Mucosa of descending colon (tissue), 3 donors: Measurements from ENCODE around the gene PHETA1. TPM values are rescaled to one million over a fixed set of nuclear protein-coding genes. Genes with fewer than 3 reads are reported as not detected.
"Not testable (repeated sequence)": the region's sequence is repeated elsewhere in the genome, so short reads cannot be mapped to it uniquely, and the experiment has no call there.

Experiments
- ATAC-seq: fragments of 200-7000 bp; cut with Tn5 transposase; one replicate; pipeline ENCODE4 v1.9.1; 2020; ENCODE audit warnings: mild to moderate bottlenecking, moderate library complexity
- DNase-seq, 3 donors: peaks; one replicate each; pipeline ENCODE4 v3.0.0-alpha.2; 2020
- H3K36me3 ChIP-seq: fragments of 200-600 bp; one replicate; pipeline ENCODE4 v1.8.0; 2021; ENCODE audit warnings: low read depth, mild to moderate bottlenecking
- H3K4me1 ChIP-seq: fragments of 200-600 bp; one replicate; pipeline ENCODE4 v1.8.0; 2021; ENCODE audit warnings: low read depth, mild to moderate bottlenecking
- H3K4me3 ChIP-seq: fragments of 200-600 bp; one replicate; pipeline ENCODE4 v1.8.0; 2021; ENCODE audit warnings: mild to moderate bottlenecking
- H3K9me3 ChIP-seq: fragments of 200-600 bp; one replicate; pipeline ENCODE4 v1.8.0; 2021; ENCODE audit warnings: mild to moderate bottlenecking
- CTCF ChIP-seq: fragments of 200-600 bp; IDR thresholded peaks from one replicate; pipeline ENCODE4 v1.8.0; 2022; ENCODE audit warnings: antibody characterized with exemption, mild to moderate bottlenecking
- intact Hi-C, 2 donors: fragments of 100-400 bp; cut with DNase I in 1 of 2; cut with micrococcal nuclease in 1 of 2; formaldehyde crosslinking; loops; one replicate each; pipeline versions ENCODE4 v1.11.0 to v1.11.1; 2022; cut with DNase I, micrococcal nuclease
- total RNA-seq, 3 donors: library from RNA; stranded (reverse); fragmentation: NEBNext Ultra II Directional in 2 of 3; extraction: Animal tissue kit (Norgen Biotek cat#: 25700) in 2 of 3; gene quantifications; one replicate each; pipeline versions ENCODE4 v1.2.1 to v1.2.4, GENCODE V29; 2021 to 2023
- donor health status: DM: no; HTN: no; CAD: no; lungs with moderate emphysema.
- donor health status: DM: no; HTN: no; CAD: no.
- donor health status: DM: no; HTN: yes; CAD: no.

Gene PHETA1
- total RNA-seq, 3 donors from 2014 or later: 21.4 to 39.8 (median 23.4) TPM

DNA sequence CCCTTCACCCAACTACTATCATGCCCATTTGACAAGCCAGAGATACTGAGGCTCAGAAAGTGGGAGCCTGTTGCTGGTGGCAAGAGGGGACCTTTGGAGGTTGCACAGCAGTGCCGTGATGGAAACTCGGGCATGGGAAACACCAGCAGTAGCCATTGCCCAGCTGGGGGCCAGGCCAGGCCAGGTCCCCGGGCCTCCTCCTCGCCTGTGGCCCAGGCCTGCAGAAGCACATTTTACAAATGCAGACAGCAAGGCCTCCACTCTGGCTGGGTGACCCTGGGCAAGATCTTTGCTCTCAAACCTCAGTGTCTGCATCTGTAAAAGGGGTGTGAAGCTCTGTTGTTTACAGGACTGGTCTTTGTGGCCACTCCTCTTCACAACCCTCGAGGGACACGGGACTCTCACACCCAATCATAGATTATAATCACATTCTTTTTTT is 32.3 kb upstream of the PHETA1 start:
- no peak for ATAC-seq
- Histone ChIP-seq H3K36me3 (no peaks in the 10 kb centered on the region), H3K9me3 (no peaks in the 10 kb centered on the region), H3K4me1 (peaks cover 8% of the 10 kb centered on the region), H3K4me3 (no peak overlapping the region)
- TF ChIP-seq CTCF: no peak
- intact Hi-C loops: loop anchor here in 1 of 2 donors (5.0 kb wide), 1 partner anchor 46 kb away; no protein-coding TSS in a partner anchor
- no peak for DNase-seq

DNA sequence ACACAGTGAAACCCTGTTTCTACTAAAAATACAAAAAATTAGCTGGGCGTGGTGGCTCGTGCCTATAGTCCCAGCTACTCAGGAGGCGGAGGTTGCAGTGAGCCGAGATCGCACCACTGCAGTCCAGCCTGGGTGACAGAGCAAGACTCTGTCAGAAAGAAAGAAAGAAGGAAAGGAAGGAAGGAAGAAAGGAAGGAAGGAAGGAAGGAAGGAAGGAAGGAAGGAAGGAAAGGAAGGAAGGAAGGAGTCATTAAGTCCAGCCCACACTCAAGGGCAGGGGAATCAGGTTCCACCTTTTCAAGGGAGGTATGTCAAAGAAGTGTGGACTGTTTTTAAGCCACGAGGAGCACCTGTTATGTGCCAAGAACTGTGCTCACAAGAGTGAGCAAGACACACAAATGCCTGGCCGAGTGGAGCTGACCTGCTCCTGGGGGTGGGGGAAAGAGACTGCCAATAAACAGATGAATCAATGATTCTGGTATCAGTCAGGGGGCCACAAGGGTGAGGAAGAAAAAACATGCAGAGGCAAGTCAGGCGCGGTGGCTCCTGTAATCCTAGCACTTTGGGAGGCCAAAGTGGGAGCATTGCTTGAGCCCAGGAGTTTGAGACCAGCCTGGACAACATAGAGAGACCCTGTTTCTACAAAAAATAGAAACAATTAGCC is 31.0 kb upstream of the PHETA1 start:
- intact Hi-C loops: loop anchor here (5.0 kb wide), 2 partner anchors 47 to 127 kb away; no protein-coding TSS in a partner anchor
- DNase-seq, ATAC-seq, H3K36me3 ChIP-seq, H3K9me3 ChIP-seq, H3K4me1 ChIP-seq, H3K4me3 ChIP-seq: not testable (repeated sequence)

GRCh38 chr12:111398530-111398929 is 29.6 kb upstream of the PHETA1 start:
- DNase-seq: no peak
- no peaks in the 10 kb centered on the region for H3K4me1 ChIP-seq
- H3K4me3 ChIP-seq: no peak overlapping the region
- intact Hi-C loops: loop anchor here in 1 of 2 donors (5.0 kb wide), 1 partner anchor 129 kb away; no protein-coding TSS in a partner anchor
- no peaks in the 10 kb centered on the region for H3K9me3 ChIP-seq
- ATAC-seq: no peak
- TF ChIP-seq CTCF: no peak
- no peaks in the 10 kb centered on the region for H3K36me3 ChIP-seq

DNA sequence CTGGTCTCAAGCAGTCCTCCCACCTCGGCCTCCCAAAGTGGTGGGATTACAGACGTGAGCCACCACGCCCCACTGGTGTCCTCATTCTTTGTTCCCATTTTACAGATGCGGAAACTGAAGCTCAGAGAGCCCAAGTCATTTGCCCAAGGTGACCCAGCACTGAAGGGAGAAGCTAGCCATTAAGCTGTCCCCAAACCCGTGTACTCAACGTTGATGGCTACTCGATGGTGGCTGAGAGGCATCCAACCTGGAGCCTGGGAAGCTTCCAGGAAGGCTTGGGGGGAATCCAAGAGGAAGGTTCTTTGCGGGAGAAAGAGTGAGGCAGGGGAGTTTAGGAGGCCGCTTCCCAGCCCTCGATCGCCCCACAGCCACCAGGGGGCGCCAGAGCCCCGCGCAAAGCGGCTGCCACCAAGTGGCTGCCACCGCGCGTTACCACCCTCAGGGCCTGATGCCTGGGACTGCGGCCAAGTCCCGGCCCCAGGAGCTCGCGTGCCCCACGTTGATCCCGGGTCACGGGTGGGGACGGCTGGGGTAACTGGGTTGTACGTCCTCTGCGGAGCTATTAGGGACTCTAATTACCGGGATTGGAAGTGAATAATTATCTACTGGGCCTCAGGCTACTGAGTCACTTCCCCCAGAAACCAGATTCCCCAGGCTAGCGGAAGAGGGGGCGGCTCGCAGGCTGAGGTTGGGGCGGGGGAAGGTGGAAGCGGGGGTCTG is 28.0 kb upstream of the PHETA1 start:
- Histone ChIP-seq H3K4me1 (no peaks in the 10 kb centered on the region), H3K4me3 (no peak overlapping the region), H3K9me3 (no peaks in the 10 kb centered on the region), H3K36me3 (no peaks in the 10 kb centered on the region)
- ATAC-seq (peak; percentile 98), DNase-seq (peak; percentile 85 to 91 (median 89))
- peak; percentile 91 for TF ChIP-seq CTCF
- intact Hi-C loops: loop anchor here in 1 of 2 donors (2.0 to 5.0 kb wide), 2 partner anchors 54 to 130 kb away; no protein-coding TSS in a partner anchor

- H3K4me3 ChIP-seq, H3K36me3 ChIP-seq, H3K9me3 ChIP-seq, ATAC-seq, DNase-seq, H3K4me1 ChIP-seq: not testable (repeated sequence)
- intact Hi-C loops: loop anchor here in 1 of 2 donors (2.0 to 5.0 kb wide), 2 partner anchors 55 to 131 kb away; no protein-coding TSS in a partner anchor
Measured at GRCh38 chr12:111396271-111396670, 27.4 kb upstream of the PHETA1 start.

DNA sequence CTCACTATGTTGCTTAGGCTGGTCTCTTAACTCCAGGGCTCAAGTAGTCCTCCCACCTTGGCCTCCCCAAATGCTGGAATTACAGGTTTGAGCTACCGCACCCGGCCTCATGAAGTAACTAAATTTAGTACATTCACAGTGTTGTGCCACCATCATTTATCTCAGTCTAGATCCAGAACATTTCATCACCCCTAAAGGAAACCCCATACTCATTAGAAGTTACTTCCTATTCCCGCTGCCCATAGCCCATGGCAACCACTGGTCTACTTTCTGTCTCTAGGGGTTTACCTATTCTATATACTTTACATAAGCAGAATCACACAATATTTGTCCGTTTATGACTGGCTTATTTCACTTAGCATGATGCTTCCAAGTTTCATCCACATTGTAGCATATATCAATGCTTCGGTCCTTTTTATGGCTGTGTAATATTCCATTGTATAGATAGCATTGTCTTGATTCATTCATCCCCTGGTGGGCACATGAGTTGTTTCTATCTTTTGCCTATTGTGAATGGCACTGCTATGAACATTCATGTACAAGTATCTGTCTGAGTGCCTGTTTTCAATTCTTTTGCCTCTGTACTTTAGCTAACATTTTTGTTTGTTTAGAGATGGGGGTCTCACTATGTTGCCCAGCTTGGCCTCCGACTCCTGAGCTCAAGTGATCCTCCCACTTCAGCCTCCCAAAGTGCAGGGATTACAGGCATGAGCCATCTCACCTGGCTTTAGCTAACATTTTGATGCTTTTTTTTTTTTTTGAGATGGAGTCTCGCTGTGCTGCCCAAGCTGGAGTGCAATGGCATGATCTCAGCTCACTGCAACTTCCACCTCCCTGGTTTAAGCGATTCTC is 26.7 kb upstream of the PHETA1 start:
- ATAC-seq: no peak
- TF ChIP-seq CTCF: no peak

More for the DNA sequence above, 26.7 kb upstream of the PHETA1 start:
- H3K4me1 ChIP-seq: no peaks in the 10 kb centered on the region
- no peak for DNase-seq
- no peaks in the 10 kb centered on the region for H3K36me3 ChIP-seq
- no peaks in the 10 kb centered on the region for H3K9me3 ChIP-seq
- intact Hi-C loops: loop anchor here in 1 of 2 donors (2.0 to 5.0 kb wide), 2 partner anchors 55 to 132 kb away; no protein-coding TSS in a partner anchor
- H3K4me3 ChIP-seq: no peak overlapping the region
